ENCODE results near the gene MORF4L1.

DNA sequence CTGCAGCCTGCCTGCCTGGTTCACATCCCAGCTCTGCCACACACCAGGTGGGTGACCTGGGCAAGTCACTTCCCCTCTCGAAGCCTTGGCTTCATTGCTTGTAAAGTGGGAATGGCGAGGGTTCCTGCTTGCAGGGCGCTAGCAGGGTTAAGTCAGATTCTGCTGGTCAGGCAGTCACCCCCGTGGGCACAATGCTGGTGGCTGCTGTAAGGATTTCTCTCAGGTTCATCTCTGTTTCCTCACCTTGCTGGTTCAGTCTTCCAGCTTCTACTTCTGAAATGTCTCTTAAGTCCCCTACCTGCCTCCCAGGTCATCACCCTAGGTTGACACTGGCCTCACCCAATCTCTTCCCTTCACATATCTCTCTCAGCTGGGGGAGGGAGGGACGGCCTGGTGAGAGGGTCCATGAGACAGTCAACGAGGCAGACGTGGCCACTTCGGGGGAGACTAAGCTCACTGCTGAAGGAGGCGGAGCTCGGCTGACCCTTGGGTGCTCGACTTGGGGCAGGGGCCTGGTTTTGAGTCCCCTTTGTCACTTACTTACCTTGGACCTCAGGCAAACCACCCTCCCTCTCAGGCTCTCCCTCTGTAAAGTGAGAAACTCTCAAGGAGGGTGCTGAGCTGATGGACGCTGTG, 60.6 kb downstream of the MORF4L1 start:
- TF ChIP-seq EZH2 (IDR thresholded peaks at IDR 0.05; ENCODE audit: borderline replicate concordance) = no peak
- TF ChIP-seq, protein P1, sequence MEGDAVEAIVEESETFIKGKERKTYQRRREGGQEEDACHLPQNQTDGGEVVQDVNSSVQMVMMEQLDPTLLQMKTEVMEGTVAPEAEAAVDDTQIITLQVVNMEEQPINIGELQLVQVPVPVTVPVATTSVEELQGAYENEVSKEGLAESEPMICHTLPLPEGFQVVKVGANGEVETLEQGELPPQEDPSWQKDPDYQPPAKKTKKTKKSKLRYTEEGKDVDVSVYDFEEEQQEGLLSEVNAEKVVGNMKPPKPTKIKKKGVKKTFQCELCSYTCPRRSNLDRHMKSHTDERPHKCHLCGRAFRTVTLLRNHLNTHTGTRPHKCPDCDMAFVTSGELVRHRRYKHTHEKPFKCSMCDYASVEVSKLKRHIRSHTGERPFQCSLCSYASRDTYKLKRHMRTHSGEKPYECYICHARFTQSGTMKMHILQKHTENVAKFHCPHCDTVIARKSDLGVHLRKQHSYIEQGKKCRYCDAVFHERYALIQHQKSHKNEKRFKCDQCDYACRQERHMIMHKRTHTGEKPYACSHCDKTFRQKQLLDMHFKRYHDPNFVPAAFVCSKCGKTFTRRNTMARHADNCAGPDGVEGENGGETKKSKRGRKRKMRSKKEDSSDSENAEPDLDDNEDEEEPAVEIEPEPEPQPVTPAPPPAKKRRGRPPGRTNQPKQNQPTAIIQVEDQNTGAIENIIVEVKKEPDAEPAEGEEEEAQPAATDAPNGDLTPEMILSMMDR (IDR thresholded peaks at IDR 0.05; ENCODE audit: poor library complexity) = no peak
